ENCODE results near the gene VIPR1.

VIPR1 gene

DNA sequence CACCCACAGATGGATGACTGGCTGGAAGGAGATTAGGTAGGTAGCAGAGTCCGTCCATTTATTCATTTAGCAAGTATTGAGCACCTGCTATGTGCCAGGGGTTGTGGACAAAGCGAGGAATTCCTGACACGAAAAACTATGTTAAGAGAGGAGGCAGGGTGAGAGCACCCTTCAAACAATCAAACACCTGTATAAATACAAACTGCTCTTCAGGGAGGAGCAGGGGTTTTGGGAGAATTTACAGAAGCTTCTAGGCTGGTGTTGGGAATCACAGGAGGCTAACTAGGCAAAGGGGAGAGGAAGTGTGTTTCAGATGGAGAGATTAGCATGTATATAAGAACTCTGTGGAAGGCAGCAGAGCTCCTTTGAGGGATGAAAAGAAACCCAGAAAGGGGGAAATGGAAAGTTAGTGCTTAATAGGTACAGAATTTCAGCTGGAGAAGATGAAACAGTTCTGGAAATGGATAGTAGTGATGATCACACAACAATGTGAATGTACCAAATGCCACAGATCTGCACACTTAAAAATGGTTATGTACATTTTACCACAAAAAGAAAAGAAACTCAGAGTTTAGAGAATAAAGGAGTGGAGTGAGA, 80.1 kb downstream of the VIPR1 start (continued):
- TF ChIP-seq, protein P1, sequence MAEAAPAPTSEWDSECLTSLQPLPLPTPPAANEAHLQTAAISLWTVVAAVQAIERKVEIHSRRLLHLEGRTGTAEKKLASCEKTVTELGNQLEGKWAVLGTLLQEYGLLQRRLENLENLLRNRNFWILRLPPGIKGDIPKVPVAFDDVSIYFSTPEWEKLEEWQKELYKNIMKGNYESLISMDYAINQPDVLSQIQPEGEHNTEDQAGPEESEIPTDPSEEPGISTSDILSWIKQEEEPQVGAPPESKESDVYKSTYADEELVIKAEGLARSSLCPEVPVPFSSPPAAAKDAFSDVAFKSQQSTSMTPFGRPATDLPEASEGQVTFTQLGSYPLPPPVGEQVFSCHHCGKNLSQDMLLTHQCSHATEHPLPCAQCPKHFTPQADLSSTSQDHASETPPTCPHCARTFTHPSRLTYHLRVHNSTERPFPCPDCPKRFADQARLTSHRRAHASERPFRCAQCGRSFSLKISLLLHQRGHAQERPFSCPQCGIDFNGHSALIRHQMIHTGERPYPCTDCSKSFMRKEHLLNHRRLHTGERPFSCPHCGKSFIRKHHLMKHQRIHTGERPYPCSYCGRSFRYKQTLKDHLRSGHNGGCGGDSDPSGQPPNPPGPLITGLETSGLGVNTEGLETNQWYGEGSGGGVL (tag by site-specific recombination; IDR thresholded peaks at IDR 0.05), result no peak
- TF ChIP-seq ZNF391 (tag by site-specific recombination; IDR thresholded peaks at IDR 0.05; ENCODE audit: borderline replicate concordance, low read depth) (no peak), ZNF223 (tag by site-specific recombination; IDR thresholded peaks at IDR 0.05) (no peak), ZNF16 (tag by site-specific recombination; IDR thresholded peaks at IDR 0.05; ENCODE audit: low read depth) (no peak)
